ENCODE measurements around the gene PARD3B.
A peak's percentile ranks its signal among the peaks of the same experiment; 100 is the strongest.

PARD3B gene

DNA sequence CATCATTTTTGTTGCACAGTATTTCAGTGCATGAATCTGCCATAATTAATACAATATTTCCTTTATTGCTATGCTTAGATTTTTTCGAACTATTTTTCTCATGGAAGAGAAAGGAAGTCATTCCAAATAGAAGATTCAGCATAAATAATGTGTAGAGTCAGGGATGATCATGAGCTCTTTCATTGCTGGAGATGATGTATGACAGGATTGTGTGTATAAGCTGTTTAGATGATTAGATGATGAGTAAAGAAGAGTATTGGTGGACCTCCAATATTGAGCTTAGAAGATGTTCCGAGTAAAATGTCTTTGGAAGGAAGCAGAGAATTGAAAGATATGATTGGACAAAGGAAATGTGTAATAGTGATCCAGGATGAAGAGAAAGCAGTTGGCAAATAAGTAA, 364.5 kb downstream of the PARD3B start:
- peak; percentile 17 for DNase-seq

DNA sequence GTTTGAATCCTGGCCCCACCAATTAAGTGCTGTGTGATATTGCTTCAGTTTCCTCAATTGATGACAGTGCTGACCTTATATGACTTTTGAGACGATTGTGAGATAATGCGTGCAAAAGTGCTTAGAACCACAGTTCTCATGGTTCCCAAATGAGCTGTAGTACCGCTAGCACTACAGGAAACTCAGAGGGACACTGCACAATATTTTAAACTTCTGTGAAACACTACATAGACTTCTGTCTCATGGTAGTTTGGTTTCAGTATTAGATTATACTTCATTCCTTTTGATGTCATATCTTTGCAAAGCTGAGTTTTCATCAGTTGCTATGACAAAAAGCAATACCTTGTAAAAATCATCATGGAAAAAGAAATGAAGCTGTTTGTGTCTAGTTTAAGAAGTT, 368.0 kb downstream of the PARD3B start:
- no peak for DNase-seq

- DNase-seq, result no peak
These were observed 368.7 kb downstream of the PARD3B start for GRCh38 chr2:204913854-204914464.

DNA sequence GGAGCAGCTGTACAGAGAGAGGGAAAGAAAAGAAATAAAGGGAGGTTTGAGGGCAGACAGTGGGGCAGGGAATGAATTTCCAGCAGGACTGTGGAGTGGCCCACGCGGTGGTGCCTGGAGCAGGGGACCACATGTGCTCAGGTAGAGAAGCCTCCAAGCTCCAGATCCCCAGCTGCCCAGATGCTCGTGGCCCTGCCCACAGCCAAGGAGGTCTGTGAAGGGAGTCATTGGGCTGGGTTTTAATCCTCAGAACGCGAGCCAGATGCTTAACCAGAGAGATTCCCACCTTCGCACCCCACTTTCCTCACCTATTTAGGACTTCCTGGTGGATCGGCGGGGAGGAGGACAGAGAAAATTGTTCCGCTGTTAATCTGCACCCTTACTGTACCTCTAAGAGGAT, 369.4 kb downstream of the PARD3B start:
- DNase-seq, result no peak

DNA sequence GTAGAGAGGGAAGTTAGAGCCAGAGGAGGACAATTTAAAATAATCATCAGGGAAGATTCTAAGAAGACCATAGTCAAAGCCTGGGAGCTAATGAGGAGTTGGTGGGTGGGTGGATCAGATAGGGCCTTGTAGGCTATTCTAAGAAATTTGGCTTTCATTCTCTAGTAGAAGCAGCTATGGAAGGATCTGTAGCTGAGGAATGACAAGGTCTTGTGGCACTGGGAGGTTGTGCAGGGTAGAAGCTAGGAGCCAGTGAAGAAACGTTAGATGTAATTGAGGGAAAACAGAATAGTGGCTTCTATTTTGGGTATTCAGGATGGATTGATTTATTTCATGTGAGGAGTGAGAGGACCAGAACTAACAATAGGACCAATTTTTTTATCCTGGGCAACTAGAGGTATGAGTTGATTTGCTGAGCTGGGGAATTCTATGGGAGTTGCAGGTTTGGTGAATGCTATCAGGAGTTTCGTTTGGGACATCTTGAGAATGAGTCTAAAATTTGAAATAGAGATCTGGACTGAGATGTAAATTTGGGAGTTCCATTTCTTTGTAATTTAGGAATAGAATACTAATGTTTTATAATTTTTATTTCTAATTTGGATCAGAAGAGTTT, 371.9 kb downstream of the PARD3B start:
- no peak for DNase-seq

DNA sequence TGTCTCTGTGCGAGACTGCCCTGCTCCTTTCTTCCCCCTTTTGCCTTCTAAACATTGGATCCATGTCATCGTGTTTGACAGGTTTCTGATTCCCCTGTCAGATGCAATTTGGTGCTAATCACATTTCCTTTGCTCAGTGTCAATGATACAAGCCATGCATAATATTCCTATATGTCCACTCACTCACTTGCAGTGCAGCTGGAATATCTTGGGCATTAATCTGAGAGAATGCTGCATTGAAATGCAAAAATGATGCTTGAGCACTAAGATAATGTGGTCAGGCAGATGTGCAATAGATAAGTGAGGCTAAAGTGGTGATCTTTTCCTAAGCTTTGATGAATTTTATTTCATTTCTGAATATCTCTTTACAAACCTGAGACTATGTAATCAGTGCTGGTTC, 375.5 kb downstream of the PARD3B start:
- no peak for DNase-seq

DNA sequence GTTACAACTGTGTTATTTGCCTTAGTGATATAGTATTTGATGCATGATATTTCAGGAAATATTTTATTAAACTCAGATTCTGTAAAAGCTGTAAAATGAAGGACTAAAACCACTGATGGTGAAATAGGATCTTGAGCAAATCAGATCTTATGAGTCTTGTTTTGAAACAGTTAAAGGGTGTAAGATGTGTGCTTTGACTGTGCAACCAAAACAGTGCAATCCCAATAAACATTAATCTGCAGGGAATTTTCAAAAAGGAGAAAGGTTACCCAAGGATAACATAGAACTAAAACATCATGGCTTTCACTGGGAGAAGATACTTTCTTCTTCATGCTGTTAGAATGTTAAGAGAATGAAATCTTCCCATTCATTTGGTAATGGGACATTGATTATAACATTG, 378.7 kb downstream of the PARD3B start:
- DNase-seq, result no peak

DNA sequence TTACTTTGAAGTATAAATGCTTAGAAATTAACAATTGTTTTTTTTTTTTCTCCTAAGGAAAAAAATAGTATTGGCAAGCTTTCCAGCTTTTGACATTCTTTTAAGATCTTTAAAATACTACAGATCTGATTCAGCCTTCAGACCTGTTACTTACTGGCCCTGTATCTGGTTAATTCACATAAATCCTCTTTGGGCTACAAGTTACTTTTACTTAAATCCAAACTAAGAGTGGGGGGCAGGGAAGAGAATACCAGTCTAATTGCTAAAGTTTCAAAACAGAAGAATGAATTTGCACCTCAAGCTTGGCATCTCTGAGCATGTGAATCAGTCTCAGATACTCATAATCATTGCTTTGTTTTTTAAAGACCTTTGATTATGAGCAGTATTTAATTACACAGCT, 386.3 kb downstream of the PARD3B start:
- peak; percentile 7 for DNase-seq

DNA sequence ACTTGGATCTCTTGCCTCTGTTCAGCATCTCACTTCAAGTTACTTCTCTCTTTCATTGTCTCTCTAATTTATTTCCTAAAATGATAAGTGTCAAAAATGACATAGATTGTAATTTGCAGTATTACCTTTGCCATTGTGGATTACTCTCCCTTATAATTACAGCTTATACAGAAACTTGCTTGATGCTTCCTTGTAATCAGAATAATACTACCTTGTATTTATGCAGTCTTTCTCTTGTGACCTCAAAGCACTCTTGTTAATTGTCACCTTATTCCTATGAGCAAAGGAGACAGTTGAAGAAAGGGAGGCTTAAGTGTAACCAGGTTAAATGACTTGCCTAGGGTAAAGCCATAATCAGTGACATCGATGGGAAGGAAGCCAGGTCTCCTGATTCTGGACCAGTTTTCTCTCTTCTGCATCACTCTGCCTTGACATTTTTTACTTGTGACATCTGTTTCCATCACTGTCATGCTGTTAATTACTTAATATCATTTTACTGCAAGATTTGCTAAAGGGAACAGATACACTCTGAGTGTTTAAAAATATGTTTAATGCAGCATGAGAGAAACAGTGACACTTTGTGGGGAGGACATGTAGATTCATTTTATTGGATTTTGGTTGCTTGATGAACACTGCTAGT, 388.6 kb downstream of the PARD3B start:
- DNase-seq, result no peak

- DNase-seq, result no peak
These were observed 399.7 kb downstream of the PARD3B start for GRCh38 chr2:204944927-204945326.

GRCh38 chr2:204945376-204945775, 400.1 kb downstream of the PARD3B start:
- no peak for DNase-seq

DNA sequence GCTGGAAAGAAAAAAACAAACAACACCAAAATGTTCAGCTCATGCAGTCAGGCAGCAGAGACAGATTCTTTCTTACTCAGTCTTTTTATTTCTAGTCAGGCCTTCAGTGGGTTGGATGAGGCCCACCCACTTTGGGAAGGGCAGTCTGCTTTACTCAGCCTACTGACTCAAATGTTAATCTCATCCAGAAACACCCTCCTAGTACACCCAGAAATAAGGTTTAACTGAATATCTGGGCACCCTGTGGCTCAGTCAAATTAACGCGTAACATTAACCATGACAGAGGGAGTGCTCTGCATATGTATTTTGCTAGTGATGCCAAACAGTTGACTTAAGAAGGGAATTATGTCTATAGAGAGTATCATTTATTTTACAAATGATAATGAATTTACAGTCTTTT, 401.6 kb downstream of the PARD3B start:
- DNase-seq, result no peak

DNA sequence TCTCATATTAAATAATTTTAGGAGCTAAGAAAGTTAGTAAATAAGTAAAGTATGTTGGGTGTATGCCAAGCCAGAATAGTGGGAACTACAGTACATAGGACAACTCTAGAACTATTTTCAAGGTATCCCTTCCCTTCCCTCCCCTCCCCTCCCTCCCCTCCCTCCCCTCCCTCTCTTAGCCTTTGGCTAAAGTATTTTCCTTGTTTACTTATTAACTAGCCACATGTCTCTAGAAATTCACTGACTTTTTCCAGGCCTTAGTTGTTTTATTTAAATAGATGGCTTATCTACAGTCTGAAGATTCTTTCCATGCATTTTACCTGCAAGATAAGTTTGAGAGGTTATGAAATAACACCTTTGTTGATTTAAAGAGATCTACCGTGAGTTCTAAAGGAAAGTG, 402.1 kb downstream of the PARD3B start:
- DNase-seq, result no peak

DNA sequence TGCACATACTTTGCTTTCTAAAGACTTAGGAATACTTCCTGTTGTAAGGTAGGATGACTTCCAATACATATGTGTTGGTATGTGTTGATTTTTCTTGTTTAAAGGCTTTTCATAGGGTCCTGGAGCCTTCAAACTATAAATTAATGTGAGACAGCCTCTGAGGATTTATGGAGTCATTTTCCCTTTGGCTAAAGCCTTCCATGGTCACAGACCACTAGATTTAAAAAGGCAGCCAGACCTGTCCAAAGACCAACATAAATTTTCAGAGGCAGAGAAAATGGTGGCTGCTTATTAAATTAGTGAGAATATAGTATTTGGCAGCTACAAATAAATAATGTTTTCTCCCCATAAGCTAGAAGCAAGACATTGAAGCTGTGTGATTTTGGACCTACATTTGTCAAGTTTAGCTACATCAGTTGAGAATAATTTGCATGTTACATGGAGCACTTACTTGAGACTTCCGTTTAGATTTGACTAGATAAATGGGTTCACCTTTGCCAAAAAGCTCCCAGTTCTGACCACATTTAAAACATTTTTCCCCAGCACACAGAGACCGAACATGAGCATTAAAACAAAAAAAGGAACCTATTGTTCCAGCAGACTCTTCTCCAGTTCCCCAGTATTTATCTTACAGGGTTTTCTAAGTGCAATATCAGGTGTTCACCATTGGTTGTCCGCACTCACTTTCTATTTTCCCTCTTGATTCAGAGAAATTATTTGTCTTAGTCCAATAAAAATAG, 402.9 kb downstream of the PARD3B start:
- no peak for DNase-seq

GRCh38 chr2:204948822-204949221, 403.5 kb downstream of the PARD3B start:
- DNase-seq, result no peak

- DNase-seq, result peak; percentile 59
These were observed 405.5 kb downstream of the PARD3B start for GRCh38 chr2:204950695-204951346.

- DNase-seq, result no peak
These were observed 413.1 kb downstream of the PARD3B start for GRCh38 chr2:204958371-204958770.

DNA sequence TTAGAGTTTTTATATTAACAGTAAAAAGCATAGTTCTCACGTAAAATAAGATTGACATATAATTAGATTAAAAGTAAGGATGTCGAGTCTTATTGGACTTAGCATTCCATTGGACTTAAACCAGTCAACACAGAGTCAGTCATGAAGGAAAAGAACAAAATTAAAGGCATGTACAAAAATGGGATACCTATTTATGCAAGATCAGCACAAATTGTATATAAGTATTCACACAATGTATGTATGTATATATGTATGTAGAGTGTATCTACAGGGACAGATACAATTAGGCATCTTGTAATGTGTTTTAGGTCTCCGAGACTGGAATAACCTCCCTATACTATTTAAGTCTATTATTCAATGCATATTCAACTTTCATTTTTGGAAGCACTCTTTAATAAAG, 419.1 kb downstream of the PARD3B start:
- no peak for DNase-seq

- no peak for DNase-seq
These were observed 421.0 kb downstream of the PARD3B start for GRCh38 chr2:204966245-204966644.

DNA sequence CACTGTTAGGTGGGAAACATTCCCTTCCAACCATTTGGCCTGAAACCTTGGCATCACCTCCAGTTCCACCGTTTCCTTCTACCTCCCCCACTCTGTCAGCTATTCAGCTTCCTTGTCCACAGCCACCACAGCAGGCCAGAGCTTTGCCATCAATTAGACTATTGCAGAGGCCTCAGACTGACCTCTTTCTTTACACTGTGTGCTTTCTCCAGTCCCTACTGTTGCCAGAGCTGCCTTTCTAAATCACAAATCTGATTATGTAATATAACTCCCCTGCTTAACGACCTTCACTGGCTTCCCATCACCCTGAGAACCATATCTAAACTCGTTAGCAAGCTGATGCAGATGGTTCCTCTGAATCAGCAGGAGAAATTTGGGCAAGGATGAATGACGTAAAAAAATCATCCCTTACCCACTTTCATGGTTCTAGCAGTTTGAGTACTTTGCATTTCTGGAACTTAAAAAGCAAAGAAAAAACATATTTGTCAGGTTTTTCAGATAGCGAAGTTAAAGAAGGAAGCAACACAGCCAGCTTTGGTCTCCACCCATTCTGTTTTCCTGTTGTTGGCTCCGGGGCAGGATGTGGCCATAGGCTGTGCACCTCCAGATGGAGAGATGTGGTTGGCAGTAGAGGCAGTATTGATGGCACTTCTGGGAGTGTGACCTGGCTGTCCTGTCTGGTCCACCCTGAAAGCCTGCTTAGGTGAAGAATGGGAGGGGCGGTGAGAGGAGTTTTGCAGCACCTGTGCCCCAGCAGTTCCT, 422.1 kb downstream of the PARD3B start:
- no peak for DNase-seq

DNA sequence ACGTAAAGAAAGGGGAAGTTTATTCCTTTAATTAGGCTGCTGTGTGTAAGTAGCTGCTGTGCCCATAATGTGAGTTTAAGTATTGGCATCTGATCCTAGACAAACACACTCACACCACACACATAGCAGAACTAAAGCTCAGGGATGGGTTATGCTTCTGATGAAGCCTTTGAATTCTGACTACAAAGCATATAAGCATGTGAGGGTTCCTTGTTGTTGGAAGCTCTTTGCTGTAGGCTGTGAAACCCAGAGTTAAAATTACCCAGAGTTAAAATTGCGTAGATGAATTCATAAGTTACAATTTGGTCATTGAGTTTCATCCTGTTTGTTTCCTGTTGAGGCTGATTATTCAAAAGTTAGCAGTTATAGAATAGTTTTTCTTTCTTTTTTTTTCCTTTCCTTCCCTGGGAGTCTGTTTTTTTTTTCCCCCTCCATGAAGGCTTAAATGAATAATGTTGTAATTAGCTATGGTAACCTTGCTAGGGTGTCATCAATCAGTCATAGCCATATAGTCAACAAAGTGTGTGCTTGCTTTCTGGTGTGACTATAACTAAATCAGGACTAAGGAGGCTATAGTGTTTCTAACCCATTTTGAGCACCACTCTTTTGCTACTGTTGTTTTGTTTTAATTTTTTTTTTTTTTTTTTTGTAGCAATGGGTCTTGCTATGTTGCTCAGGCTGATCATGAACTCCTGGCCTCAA, 426.1 kb downstream of the PARD3B start:
- no peak for DNase-seq

DNA sequence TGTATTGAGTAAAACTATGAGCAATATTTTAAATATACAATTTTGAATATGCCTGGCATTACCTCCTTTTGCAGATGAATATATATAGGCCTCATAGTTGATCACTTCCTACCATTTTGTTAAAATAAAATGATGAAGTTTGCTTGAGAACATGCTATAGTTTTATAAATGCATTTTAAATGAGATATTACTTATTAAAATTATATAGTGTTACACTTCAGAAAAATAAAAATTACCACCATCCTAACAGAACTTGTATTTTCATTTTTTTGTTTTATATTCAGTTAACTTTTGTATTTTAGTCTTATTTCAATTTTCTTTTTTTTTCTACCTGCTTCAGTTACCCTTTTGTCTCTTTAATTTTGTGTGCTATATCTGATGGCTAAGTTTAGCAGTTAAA, 426.9 kb downstream of the PARD3B start:
- DNase-seq, result no peak

All from fibroblast of skin of right quadriceps (primary cell).